Liver (tissue), 9 donors: Measurements from ENCODE around the gene ZNF593. TPM values are rescaled to one million over a fixed set of nuclear protein-coding genes. Genes with fewer than 3 reads are reported as not detected.
A peak's percentile ranks its signal among the peaks of the same experiment; 100 is the strongest.

Source experiments
- DNase-seq: peaks from one replicate; pipeline ENCODE4 v3.0.0-alpha.2; 2017; ENCODE audit warnings: low spot score
- H3K27ac ChIP-seq, 2 donors: one replicate each; pipeline ENCODE4 v1.7.0; 2013; ENCODE audit warnings: inconsistent platforms in 2 of 2, low read length in 2 of 2, control low read depth in 1 of 2, low read depth in 1 of 2, mild to moderate bottlenecking in 1 of 2
- H3K27me3 ChIP-seq, 4 donors: one replicate each; pipeline versions ENCODE4 v1.6.1 to v1.7.0; 2013; ENCODE audit warnings: low read length in 3 of 4, inconsistent platforms in 1 of 4, mild to moderate bottlenecking in 1 of 4, moderate library complexity in 1 of 4; ENCODE audit not compliant: control insufficient read depth in 4 of 4, insufficient read depth in 4 of 4
- H3K36me3 ChIP-seq, 4 donors: one replicate each; pipeline versions ENCODE4 v1.6.1 to v1.7.0; 2013; ENCODE audit warnings: low read length in 3 of 4, mild to moderate bottlenecking in 3 of 4, low read depth in 1 of 4, moderate library complexity in 1 of 4; ENCODE audit not compliant: control insufficient read depth in 4 of 4, insufficient read depth in 3 of 4
- H3K4me1 ChIP-seq, 4 donors: one replicate each; pipeline versions ENCODE4 v1.6.1 to v1.7.0; 2013; ENCODE audit warnings: low read length in 3 of 4, mild to moderate bottlenecking in 3 of 4, moderate library complexity in 1 of 4; ENCODE audit not compliant: control insufficient read depth in 4 of 4, insufficient read depth in 4 of 4
- H3K4me3 ChIP-seq, 3 donors: one replicate each; pipeline versions ENCODE4 v1.6.1 to v1.7.0; 2013; ENCODE audit warnings: low read length in 3 of 3, control low read depth in 1 of 3, low read depth in 1 of 3, mild to moderate bottlenecking in 1 of 3
- H3K9ac ChIP-seq, 2 donors: one replicate each; pipeline ENCODE4 v1.7.0; 2013; ENCODE audit warnings: low read length in 2 of 2, mild to moderate bottlenecking in 2 of 2, moderate library complexity in 2 of 2, control low read depth in 1 of 2, low read depth in 1 of 2
- H3K9me3 ChIP-seq, 4 donors: one replicate each; pipeline versions ENCODE4 v1.6.1 to v1.7.0; 2013; ENCODE audit warnings: low read length in 3 of 4; ENCODE audit not compliant: control insufficient read depth in 4 of 4
- CTCF ChIP-seq: fragments of 150-350 bp; IDR thresholded peaks from 2 replicates; pipeline ENCODE4 v1.5.1; 2017; ENCODE audit warnings: improper control_type of control experiment, low read depth, low read length; ENCODE audit not compliant: missing input control
- EGR1 ChIP-seq, 2 donors: IDR thresholded peaks; 2 replicates each; pipeline ENCODE4 v1.6.1; 2016 to 2018; ENCODE audit warnings: antibody characterized with exemption in 2 of 2, low read depth in 2 of 2
- FOXA1 ChIP-seq: IDR thresholded peaks from 2 replicates; pipeline ENCODE4 v1.6.1; 2016; ENCODE audit warnings: antibody characterized with exemption
- FOXA2 ChIP-seq: IDR thresholded peaks from 2 replicates; pipeline ENCODE4 v1.6.1; 2016; ENCODE audit warnings: antibody characterized with exemption
- GABPA ChIP-seq, 2 donors: IDR thresholded peaks in 1 of 2; conservative IDR thresholded peaks in 1 of 2; 2 replicates each; pipeline ENCODE4 v1.6.1; 2016; ENCODE audit warnings: antibody characterized with exemption in 2 of 2, mild to moderate bottlenecking in 1 of 2, moderate library complexity in 1 of 2
- HNF4A ChIP-seq, 2 donors: conservative IDR thresholded peaks; 2 replicates each; pipeline ENCODE4 v1.6.1; 2016; ENCODE audit warnings: antibody characterized with exemption in 2 of 2, mild to moderate bottlenecking in 2 of 2
- HNF4G ChIP-seq: IDR thresholded peaks from 2 replicates; pipeline ENCODE4 v1.6.1; 2016; ENCODE audit warnings: antibody characterized with exemption
- JUND ChIP-seq, 2 donors: IDR thresholded peaks; 2 replicates each; pipeline ENCODE4 v1.6.1; 2016; ENCODE audit warnings: antibody characterized with exemption in 2 of 2
- MAX ChIP-seq: IDR thresholded peaks from 2 replicates; pipeline ENCODE4 v1.6.1; 2016; ENCODE audit warnings: antibody characterized with exemption
- NR2F2 ChIP-seq: IDR thresholded peaks from 2 replicates; pipeline ENCODE4 v1.6.1; 2016; ENCODE audit warnings: antibody characterized with exemption
- RAD21 ChIP-seq, 2 donors: IDR thresholded peaks; 2 replicates each; pipeline ENCODE4 v1.6.1; 2016; ENCODE audit warnings: antibody characterized with exemption in 2 of 2, mild to moderate bottlenecking in 2 of 2
- REST ChIP-seq: IDR thresholded peaks from 2 replicates; pipeline ENCODE4 v1.6.1; 2016; ENCODE audit warnings: antibody characterized with exemption, mild to moderate bottlenecking
- RXRA ChIP-seq, 2 donors: IDR thresholded peaks; 2 replicates each; pipeline ENCODE4 v1.6.1; 2017 to 2018; ENCODE audit warnings: antibody characterized with exemption in 2 of 2, mild to moderate bottlenecking in 1 of 2
- SP1 ChIP-seq: IDR thresholded peaks from 2 replicates; pipeline ENCODE4 v1.6.1; 2018; ENCODE audit warnings: antibody characterized with exemption, mild to moderate bottlenecking
- TAF1 ChIP-seq: conservative IDR thresholded peaks from 2 replicates; pipeline ENCODE4 v1.6.1; 2016; ENCODE audit warnings: antibody characterized with exemption, mild to moderate bottlenecking
- YY1 ChIP-seq: IDR thresholded peaks from 2 replicates; pipeline ENCODE4 v1.6.1; 2016; ENCODE audit warnings: antibody characterized with exemption, mild to moderate bottlenecking
- WGBS: extraction: QIAGEN DNeasy Blood & Tissue Kit; methylation state at CpG from one replicate; pipeline ENCODE4 v1.1.7; 2013; 5-methylcytosine and 5-hydroxymethylcytosine counted together
- polyA plus RNA-seq, 2 donors: library from polyadenylated mRNA; stranded (reverse) in 1 of 2; unstranded in 1 of 2; fragments of 200-250 nt in 1 of 2; fragments of >200 nt in 1 of 2; fragmentation: Nextera tagmentation in 1 of 2; extraction: Ambion mirVana in 1 of 2; gene quantifications; one replicate each; pipeline versions ENCODE4 v1.2.1 to v1.2.3, GENCODE V29; 2013 to 2015
- total RNA-seq, 2 donors: library from RNA; depleted of rRNA; stranded (reverse); fragments of >200 nt; gene quantifications; one replicate each; pipeline ENCODE4 v1.2.3, GENCODE V29; 2014
- TF ChIP-seq, protein P1 (sequence below): IDR thresholded peaks from 2 replicates; pipeline ENCODE4 v1.6.1; 2016; ENCODE audit warnings: antibody characterized with exemption
- TF ChIP-seq, protein P2 (sequence below): IDR thresholded peaks from 2 replicates; pipeline ENCODE4 v1.6.1; 2016; ENCODE audit warnings: antibody characterized with exemption
- donor health status: healthy.
- donor health status: healthy.
- donor health status: healthy.
- donor health status: healthy.
- donor health status: healthy.

ZNF593 gene
- total and polyA plus RNA-seq, 4 donors = 5.7 to 81.4 (median 30.2) TPM

GRCh38 chr1:26162220-26162709, 7.4 kb upstream of the ZNF593 start:
- Histone ChIP-seq H3K9ac (no peak overlapping the region), H3K9me3 (no peaks in the 10 kb centered on the region), H3K4me1 (peaks cover 10 to 26% (median 18%) of the 10 kb centered on the region in 4 donors), H3K36me3 (no peaks in the 10 kb centered on the region), H3K27me3 (peaks cover 0 to 4% (median under 1%) of the 10 kb centered on the region in 4 donors), H3K4me3 (peak overlapping the region; percentile 17 to 59 (median 18)), H3K27ac (no peak overlapping the region)
- no peak for TF ChIP-seq RAD21 (IDR thresholded peaks at IDR 0.05)
- TF ChIP-seq MAX = no peak
- no peak for TF ChIP-seq SP1
- TF ChIP-seq, protein P1, sequence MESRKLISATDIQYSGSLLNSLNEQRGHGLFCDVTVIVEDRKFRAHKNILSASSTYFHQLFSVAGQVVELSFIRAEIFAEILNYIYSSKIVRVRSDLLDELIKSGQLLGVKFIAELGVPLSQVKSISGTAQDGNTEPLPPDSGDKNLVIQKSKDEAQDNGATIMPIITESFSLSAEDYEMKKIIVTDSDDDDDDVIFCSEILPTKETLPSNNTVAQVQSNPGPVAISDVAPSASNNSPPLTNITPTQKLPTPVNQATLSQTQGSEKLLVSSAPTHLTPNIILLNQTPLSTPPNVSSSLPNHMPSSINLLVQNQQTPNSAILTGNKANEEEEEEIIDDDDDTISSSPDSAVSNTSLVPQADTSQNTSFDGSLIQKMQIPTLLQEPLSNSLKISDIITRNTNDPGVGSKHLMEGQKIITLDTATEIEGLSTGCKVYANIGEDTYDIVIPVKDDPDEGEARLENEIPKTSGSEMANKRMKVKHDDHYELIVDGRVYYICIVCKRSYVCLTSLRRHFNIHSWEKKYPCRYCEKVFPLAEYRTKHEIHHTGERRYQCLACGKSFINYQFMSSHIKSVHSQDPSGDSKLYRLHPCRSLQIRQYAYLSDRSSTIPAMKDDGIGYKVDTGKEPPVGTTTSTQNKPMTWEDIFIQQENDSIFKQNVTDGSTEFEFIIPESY = no peak
- no peak for TF ChIP-seq JUND (IDR thresholded peaks at IDR 0.05)
- TF ChIP-seq NR2F2 = no peak
- TF ChIP-seq GABPA (IDR thresholded peaks at IDR 0.05 in 1 of 2, conservative IDR thresholded peaks at IDR 0.05 in 1 of 2) = no peak
- TF ChIP-seq FOXA1 = no peak
- TF ChIP-seq HNF4G = no peak
- TF ChIP-seq HNF4A (conservative IDR thresholded peaks at IDR 0.05) = no peak
- no peak for TF ChIP-seq REST
- no peak for TF ChIP-seq YY1
- TF ChIP-seq CTCF = no peak
- TF ChIP-seq FOXA2 = no peak
- TF ChIP-seq EGR1 (IDR thresholded peaks at IDR 0.05; ENCODE audit: low read depth in 2 of 2) = no peak
- no peak for TF ChIP-seq TAF1
- no peak for TF ChIP-seq RXRA (IDR thresholded peaks at IDR 0.05)
- TF ChIP-seq, protein P2, sequence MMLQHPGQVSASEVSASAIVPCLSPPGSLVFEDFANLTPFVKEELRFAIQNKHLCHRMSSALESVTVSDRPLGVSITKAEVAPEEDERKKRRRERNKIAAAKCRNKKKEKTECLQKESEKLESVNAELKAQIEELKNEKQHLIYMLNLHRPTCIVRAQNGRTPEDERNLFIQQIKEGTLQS = no peak
- 23% methylated on average over 21 of the region's 21 CpGs for WGBS
- no peak for DNase-seq
